ENCODE results near the gene ACHE. TPM values are rescaled to one million over a fixed set of nuclear protein-coding genes. Genes with fewer than 3 reads are reported as not detected.

Gene ACHE
- total and polyA plus RNA-seq, 2 experiments from 2014 or later: not detected

GRCh38 chr7:100894860-100895700 lies 608 bp downstream of the ACHE start:
- H3K4me2 ChIP-seq (ENCODE audit: unreplicated experiment): peak overlapping the region; percentile 82
- DNase-seq: peak; percentile 48
- peaks cover 3% of the 10 kb centered on the region; the same call in 1 of the 2 replicates for H3K4me1 ChIP-seq (ENCODE audit: insufficient read depth)
- no peaks in the 10 kb centered on the region for H3K9me3 ChIP-seq (ENCODE audit: low read depth)
- no peaks in the 10 kb centered on the region for H3K36me3 ChIP-seq (ENCODE audit: low read depth)
- H2AFZ ChIP-seq: peak overlapping the region; percentile 48; the same call in 1 of the 2 replicates
- peaks cover 32% of the 10 kb centered on the region for H3K27me3 ChIP-seq (replicated peaks; ENCODE audit: insufficient read depth)
- no peak overlapping the region for H3K27ac ChIP-seq
- H3F3A ChIP-seq (ENCODE audit: insufficient read depth): 0 out of 2 replicates have a peak, but pooled peaks cover 5% of the 10 kb centered on the region
- WGBS, 2 experiments (ENCODE audit: low coverage in 1 of 2, low lambda C conversion rate in 2 of 2, missing lambda C conversion rate in 2 of 2): 2 to 3% methylated on average over 22 to 74 of the region's 83 CpGs
- peak; percentile 80 for TF ChIP-seq EZH2phosphoT487 (IDR thresholded peaks at IDR 0.05; ENCODE audit: insufficient read depth, low read depth)
- peak; percentile 98 for TF ChIP-seq EZH2 (IDR thresholded peaks at IDR 0.05; ENCODE audit: insufficient read depth, poor library complexity, severe bottlenecking)
- H4K20me1 ChIP-seq (ENCODE audit: insufficient read depth): no peaks in the 10 kb centered on the region
- in situ Hi-C loops (cut with MboI): no loop called here
- peak overlapping the region; percentile 63 for H3K4me3 ChIP-seq
- H3K79me2 ChIP-seq (ENCODE audit: insufficient read depth): no peaks in the 10 kb centered on the region
- no peak overlapping the region for H3K9ac ChIP-seq
- no peaks in the 10 kb centered on the region for H3K9me2 ChIP-seq (ENCODE audit: insufficient read depth)

DNA sequence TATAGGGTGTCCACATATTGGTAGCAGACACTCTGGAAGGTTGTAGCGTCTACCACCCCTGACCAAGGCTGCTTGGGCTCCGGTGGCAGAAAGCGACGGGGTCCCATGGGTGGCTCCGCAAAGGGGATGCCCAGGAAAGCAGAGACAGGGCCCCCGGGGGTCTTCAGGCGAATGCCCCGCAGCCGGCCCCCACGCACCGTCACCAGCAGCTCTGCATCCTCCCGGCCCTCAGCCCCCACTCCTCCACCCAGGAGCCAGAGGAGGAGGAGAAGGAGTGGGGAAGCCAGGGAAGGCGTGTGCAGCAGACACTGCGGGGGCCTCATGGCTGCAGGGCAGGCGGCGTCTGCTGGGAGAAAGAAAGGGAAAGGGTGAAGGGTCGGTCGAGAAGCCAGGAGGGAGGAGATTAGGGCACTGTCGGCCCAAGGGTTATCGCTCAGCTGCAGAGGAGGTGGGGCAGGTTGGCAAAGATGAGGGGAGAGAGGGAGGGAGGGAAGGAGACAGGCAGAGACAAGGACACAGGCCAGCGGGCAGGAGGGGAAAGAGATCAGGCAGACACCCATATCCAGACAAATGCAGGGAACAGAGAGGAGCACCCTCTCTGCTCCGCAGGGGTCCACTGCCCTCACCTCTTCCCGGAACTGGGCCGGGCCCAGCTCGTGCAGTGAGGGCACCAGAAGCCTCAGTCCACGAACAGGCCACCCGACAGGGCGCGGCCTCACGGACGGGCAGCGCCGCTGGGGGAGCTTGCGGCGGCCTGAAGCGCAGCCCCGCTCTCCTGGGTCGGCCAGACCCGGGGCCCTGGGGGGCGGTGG lies 1.6 kb downstream of the ACHE start:
- H4K20me1 ChIP-seq (ENCODE audit: insufficient read depth): no peaks in the 10 kb centered on the region
- TF ChIP-seq EZH2 (IDR thresholded peaks at IDR 0.05; ENCODE audit: insufficient read depth, poor library complexity, severe bottlenecking) (no peak), EZH2phosphoT487 (IDR thresholded peaks at IDR 0.05; ENCODE audit: insufficient read depth, low read depth) (no peak)
- H3F3A ChIP-seq (ENCODE audit: insufficient read depth): 0 out of 2 replicates have a peak, but pooled peaks cover 5% of the 10 kb centered on the region
- no peak overlapping the region for H3K4me2 ChIP-seq (ENCODE audit: unreplicated experiment)
- H3K4me1 ChIP-seq (ENCODE audit: insufficient read depth): peaks cover 3% of the 10 kb centered on the region; the same call in 1 of the 2 replicates
- no peak overlapping the region for H3K27ac ChIP-seq
- H3K4me3 ChIP-seq: no peak overlapping the region
- peaks cover 28% of the 10 kb centered on the region for H3K27me3 ChIP-seq (replicated peaks; ENCODE audit: insufficient read depth)
- peaks cover 1% of the 10 kb centered on the region for H3K79me2 ChIP-seq (ENCODE audit: insufficient read depth)
- no peaks in the 10 kb centered on the region for H3K36me3 ChIP-seq (ENCODE audit: low read depth)
- no peak overlapping the region for H2AFZ ChIP-seq
- no peaks in the 10 kb centered on the region for H3K9me2 ChIP-seq (ENCODE audit: insufficient read depth)
- H3K9ac ChIP-seq: no peak overlapping the region
- 43 to 52% methylated on average over 23 to 39 of the region's 40 CpGs for WGBS, 2 experiments (ENCODE audit: low coverage in 1 of 2, low lambda C conversion rate in 2 of 2, missing lambda C conversion rate in 2 of 2)
- H3K9me3 ChIP-seq (ENCODE audit: low read depth): no peaks in the 10 kb centered on the region
- in situ Hi-C loops (cut with MboI): no loop called here
- no peak for DNase-seq

DNA sequence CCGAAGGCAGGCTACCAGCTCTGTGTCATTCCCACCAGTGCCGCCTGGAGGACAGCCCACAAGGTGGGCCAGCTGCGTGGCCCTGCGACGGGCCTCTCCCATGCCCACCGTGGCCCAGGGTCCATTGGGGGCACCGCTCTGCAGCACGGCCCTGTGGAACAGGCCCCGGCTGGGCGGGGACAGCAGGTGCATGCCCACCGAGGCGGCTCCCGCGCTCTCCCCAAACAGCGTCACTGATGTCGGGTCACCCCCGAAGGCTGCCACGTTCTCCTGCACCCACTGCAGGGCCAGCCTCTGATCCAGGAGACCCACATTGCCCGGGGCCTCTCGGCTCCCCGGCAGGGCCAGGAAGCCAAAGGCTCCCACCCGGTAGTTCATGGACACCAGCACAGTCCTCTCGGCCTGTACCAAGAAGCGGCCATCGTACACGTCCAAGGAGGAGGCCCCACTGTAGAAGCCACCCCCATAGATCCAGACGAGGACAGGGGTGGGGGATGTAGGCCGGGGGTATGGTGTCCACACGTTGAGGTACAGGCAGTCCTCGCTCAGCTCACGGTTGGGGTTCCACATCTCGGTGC lies 2.3 kb downstream of the ACHE start:
- Histone ChIP-seq H3K9ac (no peak overlapping the region), H3K9me3 (ENCODE audit: low read depth) (no peaks in the 10 kb centered on the region), H3K4me1 (ENCODE audit: insufficient read depth) (peaks cover 3% of the 10 kb centered on the region), H3K27ac (no peak overlapping the region), H3K4me2 (ENCODE audit: unreplicated experiment) (no peak overlapping the region), H3K9me2 (ENCODE audit: insufficient read depth) (no peaks in the 10 kb centered on the region), H3K79me2 (ENCODE audit: insufficient read depth) (peaks cover 8% of the 10 kb centered on the region), H3K27me3 (replicated peaks; ENCODE audit: insufficient read depth) (peaks cover 27% of the 10 kb centered on the region), H3F3A (ENCODE audit: insufficient read depth) (0 out of 2 replicates have a peak, but pooled peaks cover 5% of the 10 kb centered on the region), H3K36me3 (ENCODE audit: low read depth) (no peaks in the 10 kb centered on the region), H4K20me1 (ENCODE audit: insufficient read depth) (no peaks in the 10 kb centered on the region), H3K4me3 (no peak overlapping the region), H2AFZ (no peak overlapping the region)
- in situ Hi-C loops (cut with MboI): no loop called here
- whole genome bisulfite sequencing, 2 experiments (ENCODE audit: low coverage in 1 of 2, low lambda C conversion rate in 2 of 2, missing lambda C conversion rate in 2 of 2): 84 to 85% methylated on average over 26 to 29 of the region's 32 CpGs
- DNase-seq: no peak
- no peak for TF ChIP-seq EZH2phosphoT487 (IDR thresholded peaks at IDR 0.05; ENCODE audit: insufficient read depth, low read depth)
